Liver (tissue), 9 donors: ENCODE results near the gene RBKS. TPM values are rescaled to one million over a fixed set of nuclear protein-coding genes. Genes with fewer than 3 reads are reported as not detected.

ENCODE experiments used
- DNase-seq: peaks from one replicate; pipeline ENCODE4 v3.0.0-alpha.2; 2017; ENCODE audit warnings: low spot score
- H3K27ac ChIP-seq, 2 donors: one replicate each; pipeline ENCODE4 v1.7.0; 2013; ENCODE audit warnings: inconsistent platforms in 2 of 2, low read length in 2 of 2, control low read depth in 1 of 2, low read depth in 1 of 2, mild to moderate bottlenecking in 1 of 2
- H3K27me3 ChIP-seq, 4 donors: one replicate each; pipeline versions ENCODE4 v1.6.1 to v1.7.0; 2013; ENCODE audit warnings: low read length in 3 of 4, inconsistent platforms in 1 of 4, mild to moderate bottlenecking in 1 of 4, moderate library complexity in 1 of 4; ENCODE audit not compliant: control insufficient read depth in 4 of 4, insufficient read depth in 4 of 4
- H3K36me3 ChIP-seq, 4 donors: one replicate each; pipeline versions ENCODE4 v1.6.1 to v1.7.0; 2013; ENCODE audit warnings: low read length in 3 of 4, mild to moderate bottlenecking in 3 of 4, low read depth in 1 of 4, moderate library complexity in 1 of 4; ENCODE audit not compliant: control insufficient read depth in 4 of 4, insufficient read depth in 3 of 4
- H3K4me1 ChIP-seq, 4 donors: one replicate each; pipeline versions ENCODE4 v1.6.1 to v1.7.0; 2013; ENCODE audit warnings: low read length in 3 of 4, mild to moderate bottlenecking in 3 of 4, moderate library complexity in 1 of 4; ENCODE audit not compliant: control insufficient read depth in 4 of 4, insufficient read depth in 4 of 4
- H3K4me3 ChIP-seq, 3 donors: one replicate each; pipeline versions ENCODE4 v1.6.1 to v1.7.0; 2013; ENCODE audit warnings: low read length in 3 of 3, control low read depth in 1 of 3, low read depth in 1 of 3, mild to moderate bottlenecking in 1 of 3
- H3K9ac ChIP-seq, 2 donors: one replicate each; pipeline ENCODE4 v1.7.0; 2013; ENCODE audit warnings: low read length in 2 of 2, mild to moderate bottlenecking in 2 of 2, moderate library complexity in 2 of 2, control low read depth in 1 of 2, low read depth in 1 of 2
- H3K9me3 ChIP-seq, 4 donors: one replicate each; pipeline versions ENCODE4 v1.6.1 to v1.7.0; 2013; ENCODE audit warnings: low read length in 3 of 4; ENCODE audit not compliant: control insufficient read depth in 4 of 4
- EGR1 ChIP-seq, 2 donors: IDR thresholded peaks; 2 replicates each; pipeline ENCODE4 v1.6.1; 2016 to 2018; ENCODE audit warnings: antibody characterized with exemption in 2 of 2, low read depth in 2 of 2
- FOXA1 ChIP-seq: IDR thresholded peaks from 2 replicates; pipeline ENCODE4 v1.6.1; 2016; ENCODE audit warnings: antibody characterized with exemption
- FOXA2 ChIP-seq: IDR thresholded peaks from 2 replicates; pipeline ENCODE4 v1.6.1; 2016; ENCODE audit warnings: antibody characterized with exemption
- GABPA ChIP-seq, 2 donors: IDR thresholded peaks in 1 of 2; conservative IDR thresholded peaks in 1 of 2; 2 replicates each; pipeline ENCODE4 v1.6.1; 2016; ENCODE audit warnings: antibody characterized with exemption in 2 of 2, mild to moderate bottlenecking in 1 of 2, moderate library complexity in 1 of 2
- HNF4A ChIP-seq, 2 donors: conservative IDR thresholded peaks; 2 replicates each; pipeline ENCODE4 v1.6.1; 2016; ENCODE audit warnings: antibody characterized with exemption in 2 of 2, mild to moderate bottlenecking in 2 of 2
- HNF4G ChIP-seq: IDR thresholded peaks from 2 replicates; pipeline ENCODE4 v1.6.1; 2016; ENCODE audit warnings: antibody characterized with exemption
- JUND ChIP-seq, 2 donors: IDR thresholded peaks; 2 replicates each; pipeline ENCODE4 v1.6.1; 2016; ENCODE audit warnings: antibody characterized with exemption in 2 of 2
- NR2F2 ChIP-seq: IDR thresholded peaks from 2 replicates; pipeline ENCODE4 v1.6.1; 2016; ENCODE audit warnings: antibody characterized with exemption
- RAD21 ChIP-seq, 2 donors: IDR thresholded peaks; 2 replicates each; pipeline ENCODE4 v1.6.1; 2016; ENCODE audit warnings: antibody characterized with exemption in 2 of 2, mild to moderate bottlenecking in 2 of 2
- RXRA ChIP-seq, 2 donors: IDR thresholded peaks; 2 replicates each; pipeline ENCODE4 v1.6.1; 2017 to 2018; ENCODE audit warnings: antibody characterized with exemption in 2 of 2, mild to moderate bottlenecking in 1 of 2
- SP1 ChIP-seq: IDR thresholded peaks from 2 replicates; pipeline ENCODE4 v1.6.1; 2018; ENCODE audit warnings: antibody characterized with exemption, mild to moderate bottlenecking
- TAF1 ChIP-seq: conservative IDR thresholded peaks from 2 replicates; pipeline ENCODE4 v1.6.1; 2016; ENCODE audit warnings: antibody characterized with exemption, mild to moderate bottlenecking
- YY1 ChIP-seq: IDR thresholded peaks from 2 replicates; pipeline ENCODE4 v1.6.1; 2016; ENCODE audit warnings: antibody characterized with exemption, mild to moderate bottlenecking
- WGBS: extraction: QIAGEN DNeasy Blood & Tissue Kit; methylation state at CpG from one replicate; pipeline ENCODE4 v1.1.7; 2013; 5-methylcytosine and 5-hydroxymethylcytosine counted together
- polyA plus RNA-seq, 2 donors: library from polyadenylated mRNA; stranded (reverse) in 1 of 2; unstranded in 1 of 2; fragments of 200-250 nt in 1 of 2; fragments of >200 nt in 1 of 2; fragmentation: Nextera tagmentation in 1 of 2; extraction: Ambion mirVana in 1 of 2; gene quantifications; one replicate each; pipeline versions ENCODE4 v1.2.1 to v1.2.3, GENCODE V29; 2013 to 2015
- total RNA-seq, 2 donors: library from RNA; depleted of rRNA; stranded (reverse); fragments of >200 nt; gene quantifications; one replicate each; pipeline ENCODE4 v1.2.3, GENCODE V29; 2014
- TF ChIP-seq, protein P1 (sequence below): IDR thresholded peaks from 2 replicates; pipeline ENCODE4 v1.6.1; 2016; ENCODE audit warnings: antibody characterized with exemption
- TF ChIP-seq, protein P2 (sequence below): IDR thresholded peaks from 2 replicates; pipeline ENCODE4 v1.6.1; 2016; ENCODE audit warnings: antibody characterized with exemption
- TF ChIP-seq, protein P3 (sequence below): IDR thresholded peaks from 2 replicates; pipeline ENCODE4 v1.6.1; 2016; ENCODE audit warnings: antibody characterized with exemption, mild to moderate bottlenecking
- TF ChIP-seq, protein P4 (sequence below): IDR thresholded peaks from 2 replicates; pipeline ENCODE4 v1.6.1; 2016; ENCODE audit warnings: antibody characterized with exemption
- TF ChIP-seq, protein P5 (sequence below): fragments of 150-350 bp; IDR thresholded peaks from 2 replicates; pipeline ENCODE4 v1.5.1; 2017; ENCODE audit warnings: improper control_type of control experiment, low read depth, low read length; ENCODE audit not compliant: missing input control
- donor health status: healthy.
- donor health status: healthy.
- donor health status: healthy.
- donor health status: healthy.
- donor health status: healthy.

RBKS gene
- total and polyA plus RNA-seq, 4 donors: 6.3 to 18.8 (median 15.2) TPM

DNA sequence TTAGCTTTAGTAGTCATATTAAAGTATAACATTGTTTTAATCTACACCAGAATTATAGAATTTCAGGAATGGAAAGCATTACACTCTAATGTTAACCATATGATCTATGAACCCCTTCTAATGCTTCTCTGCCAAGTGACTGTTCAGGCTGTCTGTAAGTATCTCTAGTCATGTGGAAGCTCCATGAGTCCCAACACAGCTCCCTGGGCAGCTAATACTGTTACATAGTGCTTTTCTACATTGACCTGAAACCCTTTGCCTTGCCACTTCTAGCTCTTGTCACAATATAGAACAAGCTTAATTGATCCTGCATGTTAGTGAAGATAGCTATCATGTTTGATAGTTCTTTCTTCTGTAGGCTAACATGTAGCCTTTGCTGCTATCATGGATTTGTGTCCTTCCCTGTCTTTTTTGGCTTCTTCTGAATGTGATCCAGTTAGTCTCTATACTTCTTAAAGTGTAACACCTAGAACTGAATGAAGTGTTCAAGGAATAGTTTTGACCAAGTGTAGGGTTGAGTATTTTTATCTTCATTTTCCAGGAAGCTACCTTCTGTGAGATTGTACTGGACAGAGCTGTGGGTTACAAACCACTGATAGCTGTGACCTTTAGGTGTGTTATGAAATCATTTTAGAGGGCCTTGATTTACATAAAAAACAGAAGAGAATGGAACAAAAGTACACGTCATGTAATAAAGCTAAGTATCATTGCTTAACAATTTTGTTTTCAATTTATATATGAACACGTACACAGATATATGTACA lies 24.0 kb upstream of the RBKS start:
- TF ChIP-seq, protein P1, sequence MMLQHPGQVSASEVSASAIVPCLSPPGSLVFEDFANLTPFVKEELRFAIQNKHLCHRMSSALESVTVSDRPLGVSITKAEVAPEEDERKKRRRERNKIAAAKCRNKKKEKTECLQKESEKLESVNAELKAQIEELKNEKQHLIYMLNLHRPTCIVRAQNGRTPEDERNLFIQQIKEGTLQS: no peak
- TF ChIP-seq HNF4G (no peak), HNF4A (conservative IDR thresholded peaks at IDR 0.05) (no peak), YY1 (no peak)
- WGBS: 74% methylated on average over 2 of the region's 2 CpGs
- Histone ChIP-seq H3K9ac (no peak overlapping the region), H3K4me1 (peaks cover 5 to 11% (median 6%) of the 10 kb centered on the region in 4 donors), H3K27ac (no peak overlapping the region), H3K4me3 (no peak overlapping the region), H3K27me3 (no peaks in the 10 kb centered on the region), H3K9me3 (no peaks in the 10 kb centered on the region), H3K36me3 (no peaks in the 10 kb centered on the region)
- DNase-seq: no peak

DNA sequence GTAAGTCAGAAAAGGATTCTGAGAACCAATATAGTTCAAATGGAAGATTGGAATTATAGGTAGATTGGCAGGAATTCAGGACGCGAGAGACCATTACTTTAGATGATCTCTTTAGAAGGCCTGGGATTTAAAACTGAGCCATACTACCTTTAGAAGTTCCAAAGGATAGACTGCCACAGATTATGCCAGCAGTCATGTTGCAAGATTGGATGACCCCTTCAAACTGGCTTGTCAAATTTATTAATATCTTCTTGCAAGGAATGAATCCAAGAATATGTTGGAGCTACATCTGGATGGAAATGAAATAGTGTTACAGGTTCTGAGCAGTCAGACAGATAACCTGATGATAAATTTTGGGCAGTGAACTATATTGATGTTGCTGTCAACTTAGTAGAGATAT lies 22.3 kb upstream of the RBKS start:
- no peak for TF ChIP-seq JUND (IDR thresholded peaks at IDR 0.05)
- no peak for TF ChIP-seq TAF1
- no peak for TF ChIP-seq RXRA (IDR thresholded peaks at IDR 0.05)
- no peak for TF ChIP-seq HNF4A (conservative IDR thresholded peaks at IDR 0.05)
- no peak for TF ChIP-seq SP1
- TF ChIP-seq, protein P2, sequence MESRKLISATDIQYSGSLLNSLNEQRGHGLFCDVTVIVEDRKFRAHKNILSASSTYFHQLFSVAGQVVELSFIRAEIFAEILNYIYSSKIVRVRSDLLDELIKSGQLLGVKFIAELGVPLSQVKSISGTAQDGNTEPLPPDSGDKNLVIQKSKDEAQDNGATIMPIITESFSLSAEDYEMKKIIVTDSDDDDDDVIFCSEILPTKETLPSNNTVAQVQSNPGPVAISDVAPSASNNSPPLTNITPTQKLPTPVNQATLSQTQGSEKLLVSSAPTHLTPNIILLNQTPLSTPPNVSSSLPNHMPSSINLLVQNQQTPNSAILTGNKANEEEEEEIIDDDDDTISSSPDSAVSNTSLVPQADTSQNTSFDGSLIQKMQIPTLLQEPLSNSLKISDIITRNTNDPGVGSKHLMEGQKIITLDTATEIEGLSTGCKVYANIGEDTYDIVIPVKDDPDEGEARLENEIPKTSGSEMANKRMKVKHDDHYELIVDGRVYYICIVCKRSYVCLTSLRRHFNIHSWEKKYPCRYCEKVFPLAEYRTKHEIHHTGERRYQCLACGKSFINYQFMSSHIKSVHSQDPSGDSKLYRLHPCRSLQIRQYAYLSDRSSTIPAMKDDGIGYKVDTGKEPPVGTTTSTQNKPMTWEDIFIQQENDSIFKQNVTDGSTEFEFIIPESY: no peak
- no peak for TF ChIP-seq FOXA1
- TF ChIP-seq, protein P3, sequence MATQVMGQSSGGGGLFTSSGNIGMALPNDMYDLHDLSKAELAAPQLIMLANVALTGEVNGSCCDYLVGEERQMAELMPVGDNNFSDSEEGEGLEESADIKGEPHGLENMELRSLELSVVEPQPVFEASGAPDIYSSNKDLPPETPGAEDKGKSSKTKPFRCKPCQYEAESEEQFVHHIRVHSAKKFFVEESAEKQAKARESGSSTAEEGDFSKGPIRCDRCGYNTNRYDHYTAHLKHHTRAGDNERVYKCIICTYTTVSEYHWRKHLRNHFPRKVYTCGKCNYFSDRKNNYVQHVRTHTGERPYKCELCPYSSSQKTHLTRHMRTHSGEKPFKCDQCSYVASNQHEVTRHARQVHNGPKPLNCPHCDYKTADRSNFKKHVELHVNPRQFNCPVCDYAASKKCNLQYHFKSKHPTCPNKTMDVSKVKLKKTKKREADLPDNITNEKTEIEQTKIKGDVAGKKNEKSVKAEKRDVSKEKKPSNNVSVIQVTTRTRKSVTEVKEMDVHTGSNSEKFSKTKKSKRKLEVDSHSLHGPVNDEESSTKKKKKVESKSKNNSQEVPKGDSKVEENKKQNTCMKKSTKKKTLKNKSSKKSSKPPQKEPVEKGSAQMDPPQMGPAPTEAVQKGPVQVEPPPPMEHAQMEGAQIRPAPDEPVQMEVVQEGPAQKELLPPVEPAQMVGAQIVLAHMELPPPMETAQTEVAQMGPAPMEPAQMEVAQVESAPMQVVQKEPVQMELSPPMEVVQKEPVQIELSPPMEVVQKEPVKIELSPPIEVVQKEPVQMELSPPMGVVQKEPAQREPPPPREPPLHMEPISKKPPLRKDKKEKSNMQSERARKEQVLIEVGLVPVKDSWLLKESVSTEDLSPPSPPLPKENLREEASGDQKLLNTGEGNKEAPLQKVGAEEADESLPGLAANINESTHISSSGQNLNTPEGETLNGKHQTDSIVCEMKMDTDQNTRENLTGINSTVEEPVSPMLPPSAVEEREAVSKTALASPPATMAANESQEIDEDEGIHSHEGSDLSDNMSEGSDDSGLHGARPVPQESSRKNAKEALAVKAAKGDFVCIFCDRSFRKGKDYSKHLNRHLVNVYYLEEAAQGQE: no peak
- TF ChIP-seq, protein P4, sequence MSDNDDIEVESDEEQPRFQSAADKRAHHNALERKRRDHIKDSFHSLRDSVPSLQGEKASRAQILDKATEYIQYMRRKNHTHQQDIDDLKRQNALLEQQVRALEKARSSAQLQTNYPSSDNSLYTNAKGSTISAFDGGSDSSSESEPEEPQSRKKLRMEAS: no peak
- TF ChIP-seq YY1: no peak
- no peak for TF ChIP-seq HNF4G
- TF ChIP-seq FOXA2: no peak
- TF ChIP-seq NR2F2: no peak
- no peak for TF ChIP-seq RAD21 (IDR thresholded peaks at IDR 0.05)
- TF ChIP-seq, protein P1: no peak
- no peak for TF ChIP-seq GABPA (IDR thresholded peaks at IDR 0.05 in 1 of 2, conservative IDR thresholded peaks at IDR 0.05 in 1 of 2)
- TF ChIP-seq, protein P5, sequence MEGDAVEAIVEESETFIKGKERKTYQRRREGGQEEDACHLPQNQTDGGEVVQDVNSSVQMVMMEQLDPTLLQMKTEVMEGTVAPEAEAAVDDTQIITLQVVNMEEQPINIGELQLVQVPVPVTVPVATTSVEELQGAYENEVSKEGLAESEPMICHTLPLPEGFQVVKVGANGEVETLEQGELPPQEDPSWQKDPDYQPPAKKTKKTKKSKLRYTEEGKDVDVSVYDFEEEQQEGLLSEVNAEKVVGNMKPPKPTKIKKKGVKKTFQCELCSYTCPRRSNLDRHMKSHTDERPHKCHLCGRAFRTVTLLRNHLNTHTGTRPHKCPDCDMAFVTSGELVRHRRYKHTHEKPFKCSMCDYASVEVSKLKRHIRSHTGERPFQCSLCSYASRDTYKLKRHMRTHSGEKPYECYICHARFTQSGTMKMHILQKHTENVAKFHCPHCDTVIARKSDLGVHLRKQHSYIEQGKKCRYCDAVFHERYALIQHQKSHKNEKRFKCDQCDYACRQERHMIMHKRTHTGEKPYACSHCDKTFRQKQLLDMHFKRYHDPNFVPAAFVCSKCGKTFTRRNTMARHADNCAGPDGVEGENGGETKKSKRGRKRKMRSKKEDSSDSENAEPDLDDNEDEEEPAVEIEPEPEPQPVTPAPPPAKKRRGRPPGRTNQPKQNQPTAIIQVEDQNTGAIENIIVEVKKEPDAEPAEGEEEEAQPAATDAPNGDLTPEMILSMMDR: no peak
- TF ChIP-seq EGR1 (IDR thresholded peaks at IDR 0.05; ENCODE audit: low read depth in 2 of 2): no peak

More for the DNA sequence above, 22.3 kb upstream of the RBKS start:
- no peaks in the 10 kb centered on the region for H3K36me3 ChIP-seq
- H3K4me1 ChIP-seq: peaks cover 5 to 11% (median 6%) of the 10 kb centered on the region in 4 donors
- H3K9ac ChIP-seq: no peak overlapping the region
- no peaks in the 10 kb centered on the region for H3K27me3 ChIP-seq
- no peak overlapping the region for H3K4me3 ChIP-seq
- H3K9me3 ChIP-seq: no peaks in the 10 kb centered on the region
- WGBS: 99% methylated on average over 2 of the region's 2 CpGs
- DNase-seq: no peak
- no peak overlapping the region for H3K27ac ChIP-seq
